Astrocyte (in vitro differentiated cells and primary cell): ENCODE data around the gene STK32A. TPM values are rescaled to one million over a fixed set of nuclear protein-coding genes. Genes with fewer than 3 reads are reported as not detected.

Source experiments
- DNase-seq: peaks from one replicate; pipeline ENCODE4 v3.0.0-alpha.2; 2010; ENCODE audit warnings: low read depth
- FAIRE-seq: peaks from 2 replicates; lab custom pipeline; 2011; peaks lifted over from hg19 to GRCh38; lab: Jason Lieb, UNC
- H2AFZ ChIP-seq: 2 replicates; pipeline ENCODE4 v1.6.0; 2012; ENCODE audit warnings: low read depth, low read length, inconsistent platforms
- H3K27ac ChIP-seq: 2 replicates; pipeline ENCODE4 v1.5.1; 2011; ENCODE audit warnings: low read depth, low read length, inconsistent platforms
- H3K27me3 ChIP-seq: 2 replicates; pipeline ENCODE4 v1.6.0; 2011; ENCODE audit warnings: low read length, inconsistent platforms; ENCODE audit not compliant: insufficient read depth
- H3K36me3 ChIP-seq: 2 replicates; pipeline ENCODE4 v1.5.1; 2011; ENCODE audit warnings: low read length, inconsistent platforms; ENCODE audit not compliant: insufficient read depth
- H3K4me1 ChIP-seq: 2 replicates; pipeline ENCODE4 v1.5.1; 2011; ENCODE audit warnings: low read length, inconsistent platforms; ENCODE audit not compliant: insufficient read depth
- H3K4me2 ChIP-seq: 2 replicates; pipeline ENCODE4 v1.6.0; 2012; ENCODE audit warnings: low read length, inconsistent platforms
- H3K4me3 ChIP-seq: 2 replicates; pipeline ENCODE4 v1.5.1; 2011; ENCODE audit warnings: low read depth, mild to moderate bottlenecking, low read length, inconsistent platforms; ENCODE audit not compliant: insufficient read depth
- H3K79me2 ChIP-seq: 2 replicates; pipeline ENCODE4 v1.6.0; 2012; ENCODE audit warnings: mild to moderate bottlenecking, low read length, inconsistent platforms; ENCODE audit not compliant: insufficient read depth
- H3K9ac ChIP-seq: 2 replicates; pipeline ENCODE4 v1.6.0; 2012; ENCODE audit warnings: mild to moderate bottlenecking, low read length, inconsistent platforms
- H3K9me3 ChIP-seq: 2 replicates; pipeline ENCODE4 v1.5.1; 2012; ENCODE audit warnings: low read depth, mild to moderate bottlenecking, low read length, inconsistent platforms; ENCODE audit not compliant: insufficient read depth
- H4K20me1 ChIP-seq: 2 replicates; pipeline ENCODE4 v1.6.0; 2012; ENCODE audit warnings: low read length, inconsistent platforms; ENCODE audit not compliant: insufficient read depth
- H3K27ac Mint-ChIP-seq: one replicate; pipeline ENCODE4 v1.8.0; 2021; ENCODE audit warnings: mild to moderate bottlenecking, mixed read lengths; ENCODE audit not compliant: unreplicated experiment
- H3K27me3 Mint-ChIP-seq: one replicate; pipeline ENCODE4 v1.8.0; 2021; ENCODE audit warnings: low read depth, mixed read lengths; ENCODE audit not compliant: unreplicated experiment
- H3K36me3 Mint-ChIP-seq: one replicate; pipeline ENCODE4 v1.8.0; 2021; ENCODE audit warnings: low read depth, mixed read lengths; ENCODE audit not compliant: unreplicated experiment
- H3K4me1 Mint-ChIP-seq: one replicate; pipeline ENCODE4 v1.8.0; 2021; ENCODE audit warnings: low read depth, mixed read lengths; ENCODE audit not compliant: unreplicated experiment
- H3K4me3 Mint-ChIP-seq: one replicate; pipeline ENCODE4 v1.8.0; 2021; ENCODE audit warnings: mild to moderate bottlenecking, moderate library complexity, mixed read lengths; ENCODE audit not compliant: unreplicated experiment
- H3K9me3 Mint-ChIP-seq: one replicate; pipeline ENCODE4 v1.8.0; 2021; ENCODE audit warnings: mild to moderate bottlenecking, mixed read lengths; ENCODE audit not compliant: unreplicated experiment
- EZH2 ChIP-seq: IDR thresholded peaks from 2 replicates; pipeline ENCODE4 v1.6.1; 2012; ENCODE audit warnings: mild to moderate bottlenecking, low read length, inconsistent platforms; ENCODE audit not compliant: insufficient read depth
- total RNA-seq: library from RNA; stranded (reverse); gene quantifications from 2 replicates; pipeline ENCODE4 v1.2.1, GENCODE V29; 2021
- TF ChIP-seq, protein P1 (sequence below): IDR thresholded peaks from 2 replicates; pipeline ENCODE4 v1.5.1; 2011; ENCODE audit warnings: low read depth, mild to moderate bottlenecking, inconsistent platforms, low read length, moderate library complexity; ENCODE audit not compliant: insufficient read depth

Gene STK32A
- total RNA-seq, 1 donor from 2014 or later = 0.25 TPM

DNA sequence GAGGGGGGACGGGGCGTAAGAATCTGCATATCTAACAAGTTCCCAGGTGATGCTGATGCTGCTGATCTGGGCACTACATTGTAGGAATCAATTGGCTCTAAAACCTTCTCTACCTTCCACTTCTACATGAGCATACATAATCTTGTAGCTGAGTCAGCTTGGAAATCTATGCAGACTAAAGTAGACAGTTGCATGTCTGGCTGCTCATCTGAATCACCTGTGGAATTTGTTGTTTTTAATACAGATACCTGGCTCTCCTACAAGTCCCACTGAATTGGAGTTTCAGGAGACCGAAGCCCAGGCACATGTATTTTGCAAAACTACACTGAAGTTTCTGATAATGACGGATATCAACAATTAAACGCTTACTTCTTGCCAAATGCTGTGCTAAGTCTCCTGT lies 113.6 kb downstream of the STK32A start:
- Histone ChIP-seq H3K79me2 (no peaks in the 10 kb centered on the region), H3K27ac (no peak overlapping the region), H3K36me3 (no peaks in the 10 kb centered on the region), H3K4me3 (no peak overlapping the region), H3K27me3 (no peaks in the 10 kb centered on the region), H3K4me1 (no peaks in the 10 kb centered on the region), H3K9ac (no peak overlapping the region), H3K4me2 (no peak overlapping the region), H2AFZ (no peak overlapping the region), H3K9me3 (no peaks in the 10 kb centered on the region), H4K20me1 (no peaks in the 10 kb centered on the region)
- no peak for TF ChIP-seq EZH2
- TF ChIP-seq, protein P1, sequence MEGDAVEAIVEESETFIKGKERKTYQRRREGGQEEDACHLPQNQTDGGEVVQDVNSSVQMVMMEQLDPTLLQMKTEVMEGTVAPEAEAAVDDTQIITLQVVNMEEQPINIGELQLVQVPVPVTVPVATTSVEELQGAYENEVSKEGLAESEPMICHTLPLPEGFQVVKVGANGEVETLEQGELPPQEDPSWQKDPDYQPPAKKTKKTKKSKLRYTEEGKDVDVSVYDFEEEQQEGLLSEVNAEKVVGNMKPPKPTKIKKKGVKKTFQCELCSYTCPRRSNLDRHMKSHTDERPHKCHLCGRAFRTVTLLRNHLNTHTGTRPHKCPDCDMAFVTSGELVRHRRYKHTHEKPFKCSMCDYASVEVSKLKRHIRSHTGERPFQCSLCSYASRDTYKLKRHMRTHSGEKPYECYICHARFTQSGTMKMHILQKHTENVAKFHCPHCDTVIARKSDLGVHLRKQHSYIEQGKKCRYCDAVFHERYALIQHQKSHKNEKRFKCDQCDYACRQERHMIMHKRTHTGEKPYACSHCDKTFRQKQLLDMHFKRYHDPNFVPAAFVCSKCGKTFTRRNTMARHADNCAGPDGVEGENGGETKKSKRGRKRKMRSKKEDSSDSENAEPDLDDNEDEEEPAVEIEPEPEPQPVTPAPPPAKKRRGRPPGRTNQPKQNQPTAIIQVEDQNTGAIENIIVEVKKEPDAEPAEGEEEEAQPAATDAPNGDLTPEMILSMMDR = no peak
- no peak for DNase-seq
- Mint-ChIP-seq H3K4me3 (no peak overlapping the region), H3K4me1 (peaks cover 6% of the 10 kb centered on the region), H3K9me3 (peaks cover 2% of the 10 kb centered on the region), H3K27me3 (peaks cover 2% of the 10 kb centered on the region), H3K27ac (no peak overlapping the region), H3K36me3 (no peaks in the 10 kb centered on the region)
- FAIRE-seq = no peak

DNA sequence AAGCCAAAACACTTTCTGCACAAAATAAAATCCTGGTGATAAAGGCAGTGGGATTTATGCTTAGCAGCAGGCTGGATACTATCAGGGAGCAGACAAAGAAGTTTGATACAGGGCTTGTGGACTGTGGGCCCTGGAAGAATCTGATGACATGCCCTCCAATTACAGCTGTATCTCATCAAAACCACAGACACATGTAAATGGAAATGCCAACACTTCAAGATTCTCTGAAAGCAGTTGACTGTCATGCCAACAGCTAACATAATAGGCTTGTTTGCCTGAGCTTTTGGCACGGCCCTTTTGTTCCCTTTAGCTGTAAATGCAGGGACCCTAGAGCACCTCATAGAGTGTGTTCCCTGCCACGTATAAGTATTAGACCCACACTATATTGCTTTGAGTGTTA lies 114.4 kb downstream of the STK32A start:
- Histone ChIP-seq H3K9ac (no peak overlapping the region), H3K27me3 (no peaks in the 10 kb centered on the region)
- FAIRE-seq = no peak

DNA sequence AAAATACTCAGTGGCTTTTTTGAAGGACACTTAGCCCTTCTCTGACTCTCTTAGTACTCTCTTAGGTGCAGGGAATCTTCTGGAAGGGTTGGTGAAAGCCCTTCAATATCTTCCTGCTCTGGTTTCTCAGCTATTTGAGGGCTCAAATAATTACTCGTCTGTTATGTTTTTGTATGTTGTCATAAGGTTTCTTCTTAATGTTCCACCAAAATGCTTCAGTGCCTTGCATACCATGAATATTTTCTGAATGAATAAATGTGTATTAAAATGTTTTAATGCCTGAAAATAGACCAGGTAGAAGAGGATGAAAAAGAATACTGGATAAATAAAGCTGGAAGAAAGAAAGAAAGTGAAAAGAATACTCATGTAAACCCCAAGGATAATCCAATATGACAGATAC lies 124.3 kb downstream of the STK32A start:
- Histone ChIP-seq H2AFZ (no peak overlapping the region), H3K36me3 (no peaks in the 10 kb centered on the region), H3K4me3 (no peak overlapping the region), H3K9ac (no peak overlapping the region), H3K4me1 (peaks cover 3% of the 10 kb centered on the region), H3K27me3 (no peaks in the 10 kb centered on the region), H3K4me2 (peak overlapping the region; percentile 14), H3K27ac (no peak overlapping the region), H4K20me1 (no peaks in the 10 kb centered on the region), H3K79me2 (no peaks in the 10 kb centered on the region), H3K9me3 (no peaks in the 10 kb centered on the region)
- peaks cover 3% of the 10 kb centered on the region for H3K27me3 Mint-ChIP-seq
- DNase-seq (peak; percentile 33), FAIRE-seq (no peak)
- H3K4me1 Mint-ChIP-seq = peaks cover 8% of the 10 kb centered on the region
- H3K27ac Mint-ChIP-seq = no peak overlapping the region
- TF ChIP-seq, protein P1 = no peak
- TF ChIP-seq EZH2 = no peak
- no peak overlapping the region for H3K4me3 Mint-ChIP-seq
- peaks cover 3% of the 10 kb centered on the region for H3K36me3 Mint-ChIP-seq
- no peaks in the 10 kb centered on the region for H3K9me3 Mint-ChIP-seq

More for the DNA sequence above, 114.4 kb downstream of the STK32A start:
- H3K9me3 Mint-ChIP-seq = peaks cover 2% of the 10 kb centered on the region
- Histone ChIP-seq H3K4me2 (no peak overlapping the region), H4K20me1 (no peaks in the 10 kb centered on the region), H2AFZ (no peak overlapping the region), H3K9me3 (no peaks in the 10 kb centered on the region), H3K27ac (no peak overlapping the region), H3K79me2 (no peaks in the 10 kb centered on the region), H3K4me1 (no peaks in the 10 kb centered on the region), H3K36me3 (no peaks in the 10 kb centered on the region), H3K4me3 (no peak overlapping the region)
- H3K4me3 Mint-ChIP-seq = no peak overlapping the region
- TF ChIP-seq, protein P1 = no peak
- TF ChIP-seq EZH2 = no peak
- H3K36me3 Mint-ChIP-seq = no peaks in the 10 kb centered on the region
- no peak for DNase-seq
- peaks cover 2% of the 10 kb centered on the region for H3K27me3 Mint-ChIP-seq
- H3K4me1 Mint-ChIP-seq = peaks cover 6% of the 10 kb centered on the region
- no peak overlapping the region for H3K27ac Mint-ChIP-seq
